Adrenal gland (tissue), 5 donors: ENCODE measurements around the gene LRRC4.

ENCODE experiments used
- POLR2A ChIP-seq, 2 donors: fragments of 450-650 bp; IDR thresholded peaks; one replicate each; pipeline ENCODE4 v1.6.1; 2017; ENCODE audit warnings: antibody characterized with exemption in 2 of 2, mild to moderate bottlenecking in 2 of 2, moderate library complexity in 1 of 2
- TF ChIP-seq, protein P1 (sequence below), 6 experiments: fragments of 450-650 bp in 4 of 6; fragments of 200-600 bp in 2 of 6; sonication (generic) in 1 of 6; IDR thresholded peaks; 1 replicate in 5 of 6; 2 replicates in 1 of 6; pipeline versions ENCODE4 v1.5.1 to v1.8.0; 2016 to 2021; ENCODE audit warnings: antibody characterized with exemption in 6 of 6, mild to moderate bottlenecking in 2 of 6, moderate library complexity in 1 of 6
- donor health status: DM: no; HTN: no; CAD: no.

DNA sequence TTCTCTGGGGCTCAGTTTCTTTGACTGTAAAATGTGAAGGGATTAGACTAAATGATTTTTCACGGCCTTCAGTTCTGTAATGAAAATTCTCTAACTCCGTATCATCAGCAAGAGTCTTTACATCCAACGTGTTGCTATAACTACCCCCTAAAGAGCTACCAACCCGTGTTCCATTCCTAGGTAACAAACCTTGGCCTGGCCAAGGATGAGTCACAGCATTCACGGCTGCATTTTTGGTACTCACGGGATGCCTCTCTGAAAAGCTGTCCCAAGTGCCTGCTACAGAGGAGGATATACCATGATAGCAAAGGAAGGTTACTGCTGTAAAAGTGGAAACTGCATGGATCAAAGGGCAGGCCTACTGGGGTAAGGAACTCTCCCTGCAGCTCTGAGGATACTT, 5.9 kb downstream of the LRRC4 start:
- TF ChIP-seq, protein P1, sequence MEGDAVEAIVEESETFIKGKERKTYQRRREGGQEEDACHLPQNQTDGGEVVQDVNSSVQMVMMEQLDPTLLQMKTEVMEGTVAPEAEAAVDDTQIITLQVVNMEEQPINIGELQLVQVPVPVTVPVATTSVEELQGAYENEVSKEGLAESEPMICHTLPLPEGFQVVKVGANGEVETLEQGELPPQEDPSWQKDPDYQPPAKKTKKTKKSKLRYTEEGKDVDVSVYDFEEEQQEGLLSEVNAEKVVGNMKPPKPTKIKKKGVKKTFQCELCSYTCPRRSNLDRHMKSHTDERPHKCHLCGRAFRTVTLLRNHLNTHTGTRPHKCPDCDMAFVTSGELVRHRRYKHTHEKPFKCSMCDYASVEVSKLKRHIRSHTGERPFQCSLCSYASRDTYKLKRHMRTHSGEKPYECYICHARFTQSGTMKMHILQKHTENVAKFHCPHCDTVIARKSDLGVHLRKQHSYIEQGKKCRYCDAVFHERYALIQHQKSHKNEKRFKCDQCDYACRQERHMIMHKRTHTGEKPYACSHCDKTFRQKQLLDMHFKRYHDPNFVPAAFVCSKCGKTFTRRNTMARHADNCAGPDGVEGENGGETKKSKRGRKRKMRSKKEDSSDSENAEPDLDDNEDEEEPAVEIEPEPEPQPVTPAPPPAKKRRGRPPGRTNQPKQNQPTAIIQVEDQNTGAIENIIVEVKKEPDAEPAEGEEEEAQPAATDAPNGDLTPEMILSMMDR (IDR thresholded peaks at IDR 0.05), result no peak
- no peak for TF ChIP-seq POLR2A (IDR thresholded peaks at IDR 0.05)
